HepG2 (cell line): ENCODE data around the gene WWC2.

ENCODE experiments used
- ARHGAP35 ChIP-seq: sonication (generic); formaldehyde crosslinking; IDR thresholded peaks from 2 replicates; pipeline ENCODE4 v1.9.0; 2022; ENCODE audit warnings: mild to moderate bottlenecking, inconsistent platforms, moderate library complexity, missing genetic modification reagents, borderline replicate concordance
- FOXP1 ChIP-seq, 2 experiments: fragments of 450-650 bp in 1 of 2; IDR thresholded peaks; 2 replicates each; pipeline ENCODE4 v1.6.1; 2017 to 2018; ENCODE audit warnings: antibody characterized with exemption in 1 of 2
- GATA4 ChIP-seq: sonication (generic); IDR thresholded peaks from 2 replicates; pipeline ENCODE4 v1.6.1; 2016; ENCODE audit warnings: antibody characterized with exemption, low read depth, borderline replicate concordance
- HMG20B ChIP-seq: conservative IDR thresholded peaks from 2 replicates; pipeline ENCODE4 v1.6.1; 2016; ENCODE audit warnings: missing genetic modification reagents, missing compliant biosample characterization
- KDM1A ChIP-seq: IDR thresholded peaks from 2 replicates; pipeline ENCODE4 v1.6.1; 2016; ENCODE audit warnings: missing compliant biosample characterization
- MYNN ChIP-seq: sonication (generic); formaldehyde crosslinking; IDR thresholded peaks from 2 replicates; pipeline ENCODE4 v1.4.0; 2020; ENCODE audit warnings: mild to moderate bottlenecking, low read depth, missing genetic modification reagents
- POLR2AphosphoS2 ChIP-seq: IDR thresholded peaks from 2 replicates; pipeline ENCODE4 v1.6.1; 2011; ENCODE audit warnings: low read depth, low read length, improper control_type of control experiment
- ZNF331 ChIP-seq: sonication (generic); formaldehyde crosslinking; IDR thresholded peaks from 2 replicates; pipeline ENCODE4 v1.4.0; 2020; ENCODE audit warnings: missing genetic modification reagents

DNA sequence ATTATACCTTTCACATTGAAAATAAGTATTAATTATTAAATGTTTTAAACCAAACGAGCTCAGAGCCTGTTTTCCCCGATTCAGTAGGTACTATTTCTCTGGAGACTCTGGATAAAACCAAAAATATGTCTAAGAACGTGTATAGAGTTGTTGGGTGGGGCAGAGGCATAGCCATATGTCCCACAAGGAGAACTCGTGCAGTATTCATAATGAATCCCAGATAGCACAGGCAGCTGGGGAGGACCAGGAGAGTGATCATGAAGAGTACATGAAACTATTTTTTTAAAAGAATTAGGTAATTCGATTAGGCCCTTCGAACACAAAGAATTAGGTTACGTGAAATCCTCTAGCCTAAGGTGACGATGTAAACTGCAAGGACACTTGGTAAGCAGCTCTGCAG lies 145.0 kb downstream of the WWC2 start:
- no peak for TF ChIP-seq GATA4
- no peak for TF ChIP-seq MYNN
- TF ChIP-seq ZNF331 (CRISPR knock-in tag), result no peak
- no peak for TF ChIP-seq POLR2AphosphoS2
- no peak for TF ChIP-seq ARHGAP35 (CRISPR knock-in tag)
- no peak for TF ChIP-seq HMG20B (CRISPR knock-in tag)
- TF ChIP-seq KDM1A (CRISPR knock-in tag), result no peak
- TF ChIP-seq FOXP1 (IDR thresholded peaks at IDR 0.05), result no peak
- no peak for TF ChIP-seq FOXP1 (CRISPR knock-in tag; IDR thresholded peaks at IDR 0.05)
